H1 (cell line): ENCODE measurements around the gene CNOT2. TPM values are rescaled to one million over a fixed set of nuclear protein-coding genes. Genes with fewer than 3 reads are reported as not detected.

Experiments
- CTCF ChIA-PET: fragments of 300-600 bp; sonication (Branson Sonifier 250); formaldehyde crosslinking; loops from one replicate; lab custom pipeline; 2021; ENCODE audit not compliant: partially characterized antibody; lab: Charles Lee
- POLR2A ChIA-PET: fragments of 300-600 bp; sonication (Branson Sonifier 250); formaldehyde crosslinking; loops from one replicate; lab custom pipeline; 2021; ENCODE audit warnings: inconsistent platforms; ENCODE audit not compliant: partially characterized antibody; lab: Charles Lee
- DNase-seq, 2 experiments: peaks; one replicate each; pipeline versions ENCODE4 v3.0.0 to v3.0.0-alpha.2; 2010 to 2022; ENCODE audit warnings: low spot score in 2 of 2, low read depth in 1 of 2, mixed read lengths in 1 of 2
- FAIRE-seq: peaks from 2 replicates; lab custom pipeline; 2011; peaks lifted over from hg19 to GRCh38; lab: Jason Lieb, UNC
- H2AFZ ChIP-seq: 2 replicates; pipeline ENCODE4 v1.8.1; 2012; ENCODE audit warnings: low read length, inconsistent platforms
- H2AK5ac ChIP-seq: 2 replicates; pipeline ENCODE4 v1.6.1; 2013; ENCODE audit warnings: low read depth, low read length
- H2BK120ac ChIP-seq: replicated peaks from 2 replicates; pipeline ENCODE3; 2013; ENCODE audit warnings: low read depth, low read length, inconsistent platforms
- H2BK12ac ChIP-seq: 2 replicates; pipeline ENCODE4 v1.6.1; 2013; ENCODE audit warnings: low read depth, low read length
- H2BK15ac ChIP-seq: 2 replicates; pipeline ENCODE4 v1.6.1; 2013; ENCODE audit warnings: low read length
- H2BK20ac ChIP-seq: 2 replicates; pipeline ENCODE4 v1.6.1; 2013; ENCODE audit warnings: low read length
- H2BK5ac ChIP-seq: 2 replicates; pipeline ENCODE4 v1.6.1; 2013; ENCODE audit warnings: low read depth, low read length
- H3K14ac ChIP-seq: 2 replicates; pipeline ENCODE4 v1.6.1; 2013; ENCODE audit warnings: inconsistent platforms; ENCODE audit not compliant: insufficient read length
- H3K18ac ChIP-seq: 2 replicates; pipeline ENCODE4 v1.6.1; 2013; ENCODE audit warnings: low read length; ENCODE audit errors: extremely low read depth
- H3K23ac ChIP-seq: 2 replicates; pipeline ENCODE4 v1.6.1; 2013; ENCODE audit warnings: inconsistent platforms; ENCODE audit not compliant: insufficient read length
- H3K23me2 ChIP-seq: 2 replicates; pipeline ENCODE4 v1.6.1; 2013; ENCODE audit warnings: low read depth, low read length
- H3K27ac ChIP-seq: 2 replicates; pipeline ENCODE4 v1.6.1; 2011; ENCODE audit warnings: low read depth, low read length, inconsistent platforms
- H3K27me3 ChIP-seq, 4 experiments: replicated peaks in 1 of 4; 1 replicate in 1 of 4; 2 replicates in 3 of 4; pipeline versions ENCODE4 v1.6.1 to v1.8.1; 2011 to 2013; ENCODE audit warnings: low read length in 3 of 4, mild to moderate bottlenecking in 3 of 4, inconsistent platforms in 2 of 4, mixed read lengths in 2 of 4, moderate library complexity in 1 of 4; ENCODE audit not compliant: control insufficient read depth in 3 of 4, insufficient read depth in 3 of 4; ENCODE audit errors: extremely low read depth in 1 of 4
- H3K36me3 ChIP-seq, 4 experiments: 2 replicates each; pipeline versions ENCODE4 v1.6.1 to v1.8.1; 2011 to 2013; ENCODE audit warnings: mild to moderate bottlenecking in 4 of 4, low read length in 3 of 4, moderate library complexity in 2 of 4, control low read depth in 1 of 4, inconsistent platforms in 1 of 4; ENCODE audit not compliant: insufficient read depth in 4 of 4, control insufficient read depth in 2 of 4
- H3K4ac ChIP-seq: replicated peaks from 2 replicates; pipeline ENCODE3; 2013; ENCODE audit warnings: low read length, low read depth, mixed read lengths, inconsistent platforms; ENCODE audit not compliant: insufficient read length
- H3K4me1 ChIP-seq, 4 experiments: replicated peaks in 1 of 4; 1 replicate in 1 of 4; 2 replicates in 3 of 4; pipeline versions ENCODE4 v1.6.1 to v1.8.1; 2011 to 2013; ENCODE audit warnings: low read length in 3 of 4, inconsistent platforms in 2 of 4, mixed read lengths in 1 of 4; ENCODE audit not compliant: insufficient read depth in 4 of 4, control insufficient read depth in 3 of 4
- H3K4me2 ChIP-seq, 2 experiments: 2 replicates each; pipeline versions ENCODE4 v1.6.1 to v1.8.1; 2011 to 2013; ENCODE audit warnings: low read depth in 2 of 2, low read length in 2 of 2, control low read depth in 1 of 2, inconsistent platforms in 1 of 2, mild to moderate bottlenecking in 1 of 2; ENCODE audit not compliant: insufficient read depth in 1 of 2
- H3K4me3 ChIP-seq, 4 experiments: fragments of 200-600, 300-600 bp in 1 of 4; sonication (generic), shearing (Covaris generic), sonication (Bioruptor Twin) in 1 of 4; 2 replicates each; pipeline versions ENCODE4 v1.5.1 to v1.8.1; 2011 to 2016; ENCODE audit warnings: low read length in 4 of 4, low read depth in 3 of 4, control low read depth in 2 of 4, inconsistent platforms in 2 of 4, mild to moderate bottlenecking in 2 of 4, mixed read lengths in 1 of 4, moderate library complexity in 1 of 4; ENCODE audit not compliant: insufficient read depth in 2 of 4; ENCODE audit errors: extremely low read depth in 1 of 4
- H3K56ac ChIP-seq: replicated peaks from 2 replicates; pipeline ENCODE3; 2013; ENCODE audit warnings: low read depth, mild to moderate bottlenecking, mixed read lengths, low read length, inconsistent platforms; ENCODE audit not compliant: insufficient read length
- H3K79me1 ChIP-seq: 2 replicates; pipeline ENCODE4 v1.6.1; 2013; ENCODE audit warnings: low read depth, low read length, control low read depth
- H3K79me2 ChIP-seq, 2 experiments: 2 replicates each; pipeline versions ENCODE4 v1.6.1 to v1.8.1; 2012 to 2013; ENCODE audit warnings: low read length in 2 of 2, mild to moderate bottlenecking in 2 of 2, inconsistent platforms in 1 of 2; ENCODE audit not compliant: insufficient read depth in 2 of 2, control insufficient read depth in 1 of 2
- H3K9ac ChIP-seq, 4 experiments: replicated peaks in 1 of 4; 1 replicate in 1 of 4; 2 replicates in 3 of 4; pipeline versions ENCODE4 v1.6.1 to v1.8.1; 2011 to 2013; ENCODE audit warnings: low read depth in 3 of 4, low read length in 3 of 4, control low read depth in 2 of 4, mild to moderate bottlenecking in 2 of 4, moderate library complexity in 2 of 4, inconsistent platforms in 1 of 4; ENCODE audit errors: extremely low read depth in 1 of 4
- H3K9me3 ChIP-seq, 2 experiments: 2 replicates each; pipeline versions ENCODE4 v1.6.1 to v1.8.1; 2012 to 2013; ENCODE audit warnings: mild to moderate bottlenecking in 2 of 2, moderate library complexity in 2 of 2, control low read depth in 1 of 2, inconsistent platforms in 1 of 2, low read depth in 1 of 2, low read length in 1 of 2, mixed read lengths in 1 of 2; ENCODE audit not compliant: insufficient read depth in 2 of 2
- H4K20me1 ChIP-seq, 2 experiments: replicated peaks in 1 of 2; 2 replicates each; pipeline versions ENCODE3 to v1.8.1; 2011 to 2013; ENCODE audit warnings: inconsistent platforms in 2 of 2, low read length in 2 of 2, mild to moderate bottlenecking in 1 of 2; ENCODE audit not compliant: insufficient read depth in 2 of 2, control insufficient read depth in 1 of 2
- H4K5ac ChIP-seq: 2 replicates; pipeline ENCODE4 v1.6.1; 2013; ENCODE audit warnings: low read length, low read depth, mixed read lengths, inconsistent platforms; ENCODE audit not compliant: insufficient read length
- H4K8ac ChIP-seq: 2 replicates; pipeline ENCODE4 v1.8.0; 2013; ENCODE audit warnings: mild to moderate bottlenecking, moderate library complexity, low read length, inconsistent platforms; ENCODE audit not compliant: insufficient read depth; ENCODE audit errors: extremely low read depth
- H4K91ac ChIP-seq: replicated peaks from 2 replicates; pipeline ENCODE3; 2013; ENCODE audit warnings: low read length, mixed read lengths, inconsistent platforms; ENCODE audit not compliant: insufficient read length
- SP2 ChIP-seq: IDR thresholded peaks from 2 replicates; pipeline ENCODE4 v1.6.1; 2012; ENCODE audit warnings: mild to moderate bottlenecking, low read length, inconsistent platforms
- TAF7 ChIP-seq: optimal IDR thresholded peaks from 2 replicates; pipeline ENCODE3; 2011; ENCODE audit warnings: low read depth, mild to moderate bottlenecking, inconsistent platforms, low read length, moderate library complexity, borderline replicate concordance
- WGBS, 2 experiments: shearing (Covaris generic) in 1 of 2; methylation state at CpG; one replicate each; pipeline versions ENCODE4 v1.1.6 to v1.1.7; 2013 to 2015; ENCODE audit warnings: low lambda C conversion rate in 2 of 2, mixed read lengths in 2 of 2, inconsistent platforms in 1 of 2, low coverage in 1 of 2, missing lambda C conversion rate in 1 of 2; ENCODE audit not compliant: insufficient replicate concordance in 2 of 2, insufficient coverage in 1 of 2, insufficient read length in 1 of 2; ENCODE audit errors: extremely low coverage in 1 of 2, missing lambda C conversion rate in 1 of 2; 5-methylcytosine and 5-hydroxymethylcytosine counted together
- polyA plus RNA-seq, 7 experiments: library from polyadenylated mRNA; depleted of rRNA in 3 of 7; stranded (reverse) in 5 of 7; unstranded in 2 of 7; fragments of >200 nt in 5 of 7; fragments of 200-250 nt in 2 of 7; gene quantifications; 1 replicate in 5 of 7; 2 replicates in 1 of 7; 4 replicates in 1 of 7; pipeline versions ENCODE4 v1.2.1 to v1.2.3, GENCODE V29; 2011 to 2013; ENCODE audit warnings: missing spikeins in 2 of 7, mixed read lengths in 2 of 7
- total RNA-seq: library from RNA; stranded (reverse); fragmentation: NEBNext Ultra II Directional; extraction: Animal tissue kit (Norgen Biotek cat#: 25700); gene quantifications from 2 replicates; pipeline ENCODE4 v1.2.1, GENCODE V29; 2021

Gene CNOT2
- total and polyA plus RNA-seq, 2 of the 8 experiments (the other 6 are each of a cell fraction or from before 2014, with no cell fraction given) = 61.2 to 64.8 TPM

GRCh38 chr12:70241845-70242244, 1.4 kb upstream of the CNOT2 start:
- no peaks in the 10 kb centered on the region for H3K79me1 ChIP-seq
- DNase-seq (no peak), FAIRE-seq (no peak)
- peak overlapping the region; percentile 85 to 100 (median 90); a peak in 7 of 8 replicates for H3K4me3 ChIP-seq
- H2AK5ac ChIP-seq = no peak overlapping the region
- no peak overlapping the region for H2BK5ac ChIP-seq
- peaks cover 8% of the 10 kb centered on the region for H3K23me2 ChIP-seq
- 74% methylated on average over 2 of the region's 2 CpGs; no CpG with 5 or more reads in 1 of the 2 experiments for WGBS, 2 experiments
- H3K14ac ChIP-seq = no peak overlapping the region
- H2BK12ac ChIP-seq = no peak overlapping the region
- H2BK20ac ChIP-seq = no peak overlapping the region
- no peak overlapping the region for H3K4ac ChIP-seq
- no peak overlapping the region for H4K91ac ChIP-seq
- peaks cover 0 to 3% of the 10 kb centered on the region in 2 experiments for H4K20me1 ChIP-seq
- no peak overlapping the region for H3K27ac ChIP-seq
- CTCF ChIA-PET = no interaction called here
- no peak overlapping the region for H3K18ac ChIP-seq
- no peak overlapping the region for H4K8ac ChIP-seq
- H2BK120ac ChIP-seq = no peak overlapping the region
- peak overlapping the region; percentile 72 to 99; a peak in 3 of 4 replicates for H3K4me2 ChIP-seq
- H3K9ac ChIP-seq = no peak overlapping the region; a peak in 1 of 7 replicates
- H3K23ac ChIP-seq = no peak overlapping the region
- no peaks in the 10 kb centered on the region for H3K9me3 ChIP-seq
- no peak overlapping the region for H4K5ac ChIP-seq
- H3K79me2 ChIP-seq = peaks cover 15 to 58% of the 10 kb centered on the region in 2 experiments
- H3K4me1 ChIP-seq = no peaks in the 10 kb centered on the region
- H2AFZ ChIP-seq = no peak overlapping the region
- no peak overlapping the region for H2BK15ac ChIP-seq
- H3K27me3 ChIP-seq = no peaks in the 10 kb centered on the region
- peaks cover 0 to 30% (median 13%) of the 10 kb centered on the region in 4 experiments; a peak in 6 of 8 replicates for H3K36me3 ChIP-seq
- POLR2A ChIA-PET = interaction anchor here (1.3 to 2.6 kb wide), 4 partner anchors 11 to 358 kb away, joined by 3 to 13 read pairs (median 4); no protein-coding TSS in a partner anchor
- H3K56ac ChIP-seq = no peak overlapping the region
- TF ChIP-seq SP2 = no peak
- TF ChIP-seq TAF7 = no peak
